CD14-positive monocyte (primary cell): ENCODE results near the gene STON2. TPM values are rescaled to one million over a fixed set of nuclear protein-coding genes. Genes with fewer than 3 reads are reported as not detected.

Experiments used
- DNase-seq, 3 donors: peaks; one replicate each; pipeline ENCODE4 v3.0.0-alpha.2; 2011 to 2022
- H2AFZ ChIP-seq: 2 replicates; pipeline ENCODE4 v1.6.0; 2012; ENCODE audit warnings: mild to moderate bottlenecking, low read depth, low read length, inconsistent platforms; ENCODE audit not compliant: insufficient read depth, poor library complexity, severe bottlenecking
- H3K27ac ChIP-seq, 2 donors: 1 replicate in 1 of 2; 2 replicates in 1 of 2; pipeline ENCODE4 v1.5.1; 2012 to 2013; ENCODE audit warnings: low read length in 2 of 2, control low read depth in 1 of 2, inconsistent platforms in 1 of 2, low read depth in 1 of 2, mild to moderate bottlenecking in 1 of 2
- H3K27me3 ChIP-seq, 2 donors: one replicate each; pipeline versions ENCODE4 v1.6.0 to v1.6.1; 2011 to 2013; ENCODE audit warnings: low read length in 2 of 2; ENCODE audit not compliant: control insufficient read depth in 2 of 2, insufficient read depth in 2 of 2
- H3K36me3 ChIP-seq, 2 donors: replicated peaks in 1 of 2; 1 replicate in 1 of 2; 2 replicates in 1 of 2; pipeline versions ENCODE4 v1.5.1 to v1.6.1; 2012 to 2013; ENCODE audit warnings: low read length in 2 of 2, control low read depth in 1 of 2, inconsistent platforms in 1 of 2, mild to moderate bottlenecking in 1 of 2; ENCODE audit not compliant: insufficient read depth in 2 of 2, control insufficient read depth in 1 of 2
- H3K4me1 ChIP-seq, 2 donors: 1 replicate in 1 of 2; 2 replicates in 1 of 2; pipeline versions ENCODE4 v1.5.1 to v1.6.1; 2012 to 2013; ENCODE audit warnings: low read length in 2 of 2, control low read depth in 1 of 2, inconsistent platforms in 1 of 2, mild to moderate bottlenecking in 1 of 2, moderate library complexity in 1 of 2; ENCODE audit not compliant: insufficient read depth in 2 of 2, control insufficient read depth in 1 of 2
- H3K4me2 ChIP-seq: replicated peaks from 2 replicates; pipeline ENCODE3; 2012; ENCODE audit warnings: low read length, moderate library complexity, mild to moderate bottlenecking; ENCODE audit not compliant: poor library complexity, severe bottlenecking; ENCODE audit errors: extremely low read depth
- H3K4me3 ChIP-seq, 3 experiments: fragments of 200-600 bp in 1 of 3; sonication (generic) in 1 of 3; replicated peaks in 1 of 3; 1 replicate in 2 of 3; 2 replicates in 1 of 3; pipeline ENCODE4 v1.5.1; 2011 to 2013; ENCODE audit warnings: low read length in 3 of 3, mild to moderate bottlenecking in 3 of 3, control low read depth in 2 of 3, low read depth in 2 of 3, inconsistent platforms in 1 of 3, moderate library complexity in 1 of 3
- H3K79me2 ChIP-seq: 2 replicates; pipeline ENCODE4 v1.6.0; 2012; ENCODE audit warnings: mild to moderate bottlenecking, control low read depth, inconsistent platforms, low read length, moderate library complexity; ENCODE audit not compliant: insufficient read depth
- H3K9ac ChIP-seq: 2 replicates; pipeline ENCODE4 v1.6.0; 2017; ENCODE audit warnings: low read length, mild to moderate bottlenecking; ENCODE audit not compliant: insufficient read depth, poor library complexity, severe bottlenecking
- H3K9me3 ChIP-seq, 2 donors: replicated peaks in 1 of 2; 1 replicate in 1 of 2; 2 replicates in 1 of 2; pipeline versions ENCODE4 v1.5.1 to v1.6.1; 2012 to 2013; ENCODE audit warnings: low read length in 2 of 2, control low read depth in 1 of 2; ENCODE audit not compliant: control insufficient read depth in 1 of 2, insufficient read depth in 1 of 2
- H4K20me1 ChIP-seq: 2 replicates; pipeline ENCODE4 v1.6.0; 2012; ENCODE audit warnings: mild to moderate bottlenecking, low read length, control low read depth, moderate library complexity; ENCODE audit not compliant: insufficient read depth
- H3K27ac Mint-ChIP-seq, 7 donors: one replicate each; pipeline ENCODE4 v1.8.0; 2020; ENCODE audit warnings: mild to moderate bottlenecking in 7 of 7, mixed read lengths in 7 of 7, moderate library complexity in 6 of 7, inconsistent platforms in 2 of 7
- H3K27me3 Mint-ChIP-seq, 3 donors: one replicate each; pipeline ENCODE4 v1.8.0; 2021 to 2022; ENCODE audit warnings: low read depth in 3 of 3, mild to moderate bottlenecking in 3 of 3, mixed read lengths in 3 of 3, moderate library complexity in 3 of 3, inconsistent platforms in 1 of 3
- H3K36me3 Mint-ChIP-seq, 2 donors: one replicate each; pipeline ENCODE4 v1.8.0; 2020; ENCODE audit warnings: mixed read lengths in 2 of 2, inconsistent platforms in 1 of 2, mild to moderate bottlenecking in 1 of 2
- H3K4me1 Mint-ChIP-seq: one replicate; pipeline ENCODE4 v1.8.0; 2020; ENCODE audit warnings: mild to moderate bottlenecking, mixed read lengths
- H3K4me3 Mint-ChIP-seq, 2 donors: one replicate each; pipeline ENCODE4 v1.8.0; 2020; ENCODE audit warnings: mild to moderate bottlenecking in 2 of 2, mixed read lengths in 2 of 2, moderate library complexity in 1 of 2
- H3K9me3 Mint-ChIP-seq, 7 donors: one replicate each; pipeline ENCODE4 v1.8.0; 2020 to 2022; ENCODE audit warnings: mixed read lengths in 7 of 7, mild to moderate bottlenecking in 6 of 7, moderate library complexity in 6 of 7, inconsistent platforms in 2 of 7
- CTCF ChIP-seq: fragments of 200-600 bp; IDR thresholded peaks from one replicate; pipeline ENCODE4 v1.8.0; 2022; ENCODE audit warnings: antibody characterized with exemption, mild to moderate bottlenecking
- WGBS: methylation state at CpG from one replicate; pipeline ENCODE4 v1.1.5; 2013; ENCODE audit warnings: missing lambda C conversion rate; ENCODE audit not compliant: insufficient coverage; 5-methylcytosine and 5-hydroxymethylcytosine counted together
- intact Hi-C, 2 donors: fragments of 100-400 bp; cut with micrococcal nuclease; formaldehyde crosslinking; loops; one replicate each; pipeline versions ENCODE4 v1.15.0 to v1.15.1; 2023
- polyA plus RNA-seq, 3 donors: library from polyadenylated mRNA; depleted of rRNA in 1 of 3; unstranded in 2 of 3; stranded (reverse) in 1 of 3; fragments of 300-500 nt in 2 of 3; fragments of >200 nt in 1 of 3; fragmentation: Illumina TruSeq in 2 of 3; gene quantifications; 1 replicate in 2 of 3; 2 replicates in 1 of 3; pipeline ENCODE4 v1.2.3, GENCODE V29; 2012 to 2021

Gene STON2
- polyA plus RNA-seq, 3 donors = 1.6 to 3.2 (median 2.1) TPM

GRCh38 chr14:81313775-81314429 lies 86.2 kb downstream of the STON2 start:
- H3K4me2 ChIP-seq = no peak overlapping the region
- no peak overlapping the region for H3K4me3 ChIP-seq
- H3K27me3 ChIP-seq = peaks cover 0 to 2% of the 10 kb centered on the region in 2 donors
- no peak overlapping the region for H2AFZ ChIP-seq
- intact Hi-C loops = loop anchor here in 1 of 2 donors (5.0 kb wide), 2 partner anchors 37 to 83 kb away; no protein-coding TSS in a partner anchor
- no peaks in the 10 kb centered on the region for H3K36me3 ChIP-seq
- WGBS = no CpG with 5 or more reads among the region's 3 CpGs
- Mint-ChIP-seq H3K27ac (peak overlapping the region in 2 of 7 donors; percentile 24 to 46), H3K9me3 (peaks cover 0 to 6% (median 0%) of the 10 kb centered on the region in 7 donors), H3K27me3 (peaks cover 3 to 7% (median 3%) of the 10 kb centered on the region in 3 donors), H3K4me3 (no peak overlapping the region), H3K36me3 (no peaks in the 10 kb centered on the region), H3K4me1 (peaks cover 29% of the 10 kb centered on the region)
- H4K20me1 ChIP-seq = no peaks in the 10 kb centered on the region
- no peak overlapping the region for H3K9ac ChIP-seq
- no peaks in the 10 kb centered on the region for H3K9me3 ChIP-seq
- peak; percentile 17 to 55 (median 26) for DNase-seq
- no peaks in the 10 kb centered on the region for H3K79me2 ChIP-seq
- peaks cover 19 to 22% of the 10 kb centered on the region in 2 donors for H3K4me1 ChIP-seq
- no peak for TF ChIP-seq CTCF
- no peak overlapping the region for H3K27ac ChIP-seq

- Histone ChIP-seq H3K79me2 (no peaks in the 10 kb centered on the region), H2AFZ (no peak overlapping the region), H4K20me1 (no peaks in the 10 kb centered on the region), H3K27ac (no peak overlapping the region), H3K4me2 (no peak overlapping the region), H3K9ac (no peak overlapping the region), H3K4me1 (peaks cover 19 to 22% of the 10 kb centered on the region in 2 donors), H3K9me3 (no peaks in the 10 kb centered on the region), H3K36me3 (no peaks in the 10 kb centered on the region), H3K4me3 (no peak overlapping the region), H3K27me3 (peaks cover 0 to 2% of the 10 kb centered on the region in 2 donors)
- H3K27me3 Mint-ChIP-seq = peaks cover 3 to 7% (median 3%) of the 10 kb centered on the region in 3 donors
- no peak for DNase-seq
- H3K27ac Mint-ChIP-seq = no peak overlapping the region
- no peak for TF ChIP-seq CTCF
- no peak overlapping the region for H3K4me3 Mint-ChIP-seq
- peaks cover 0 to 6% (median 0%) of the 10 kb centered on the region in 7 donors for H3K9me3 Mint-ChIP-seq
- no CpG with 5 or more reads among the region's 7 CpGs for WGBS
- intact Hi-C loops = loop anchor here in 1 of 2 donors (5.0 kb wide), 2 partner anchors 36 to 84 kb away; no protein-coding TSS in a partner anchor
- H3K4me1 Mint-ChIP-seq = peaks cover 29% of the 10 kb centered on the region
- no peaks in the 10 kb centered on the region for H3K36me3 Mint-ChIP-seq
These were observed 86.9 kb downstream of the STON2 start for GRCh38 chr14:81313200-81313599.
